ENCODE data around the gene TRPT1. TPM values are rescaled to one million over a fixed set of nuclear protein-coding genes. Genes with fewer than 3 reads are reported as not detected.

TRPT1 gene
- total and polyA plus RNA-seq, 12 donors: 17.9 to 205 (median 59.6) TPM

- Histone ChIP-seq H3K4me3 (peak within 1 kb of the TSS in 3 of 4 donors; percentile 28 to 94 (median 56)), H3K4me1 (replicated peaks in 1 of 2) (peaks cover 29 to 35% of the 10 kb centered on the region in 2 donors), H3K9me3 (replicated peaks in 1 of 3) (no peaks in the 10 kb centered on the region), H3K27ac (peak within 1 kb of the TSS in 3 of 5 donors; percentile 11 to 77 (median 70)), H3K27me3 (no peaks in the 10 kb centered on the region), H3K36me3 (replicated peaks in 1 of 2) (peaks cover 0 to 18% of the 10 kb centered on the region in 2 donors)
- DNase-seq: peak in 3 of 7 donors; percentile 57 to 73 (median 72)
- intact Hi-C loops (cut with DNase I): no loop called here
- WGBS, 4 donors: 0 to 27% (median 1%) methylated on average over 3 to 75 of the region's 75 CpGs
- TF ChIP-seq POLR2A (IDR thresholded peaks at IDR 0.05) (peak; percentile 36 to 66), CTCF (IDR thresholded peaks at IDR 0.05) (peak; percentile 30 to 83 (median 77))
These were observed 25.2 kb upstream of the TRPT1 start, which contains the start of gene PLCB3 for GRCh38 chr11:64251016-64251752. Gene PLCB3, plus strand, starts transcription at chr11:64251530. Its CDS starts 120 bp downstream, at chr11:64251650.

GRCh38 chr11:64250415-64251015, 24.5 kb upstream of the TRPT1 start:
- 22 to 36% (median 25%) methylated on average over 7 to 13 of the region's 13 CpGs for WGBS, 4 donors
- H3K4me3 ChIP-seq: peak overlapping the region in 1 of 4 donors; percentile 94
- TF ChIP-seq POLR2A (IDR thresholded peaks at IDR 0.05) (no peak), CTCF (IDR thresholded peaks at IDR 0.05) (no peak)
- H3K27ac ChIP-seq: no peak overlapping the region
- H3K27me3 ChIP-seq: no peaks in the 10 kb centered on the region
- H3K9me3 ChIP-seq (replicated peaks in 1 of 3): no peaks in the 10 kb centered on the region
- peaks cover 33 to 41% of the 10 kb centered on the region in 2 donors for H3K4me1 ChIP-seq (replicated peaks in 1 of 2)
- peak in 1 of 7 donors; percentile 18 for DNase-seq
- H3K36me3 ChIP-seq (replicated peaks in 1 of 2): peaks cover 0 to 11% of the 10 kb centered on the region in 2 donors
- intact Hi-C loops (cut with DNase I): no loop called here

- WGBS, 4 donors: 83 to 95% (median 87%) methylated on average over 4 to 8 of the region's 8 CpGs
- Histone ChIP-seq H3K9me3 (replicated peaks in 1 of 3) (no peaks in the 10 kb centered on the region), H3K27ac (no peak overlapping the region), H3K36me3 (replicated peaks in 1 of 2) (peaks cover 0 to 4% of the 10 kb centered on the region in 2 donors), H3K4me3 (no peak overlapping the region), H3K27me3 (no peaks in the 10 kb centered on the region), H3K4me1 (replicated peaks in 1 of 2) (peaks cover 40 to 48% of the 10 kb centered on the region in 2 donors)
- intact Hi-C loops (cut with DNase I): no loop called here
- DNase-seq: no peak
- no peak for TF ChIP-seq POLR2A (IDR thresholded peaks at IDR 0.05)
- TF ChIP-seq CTCF (IDR thresholded peaks at IDR 0.05): no peak
These were observed 23.8 kb upstream of the TRPT1 start for GRCh38 chr11:64249563-64250414.

DNA sequence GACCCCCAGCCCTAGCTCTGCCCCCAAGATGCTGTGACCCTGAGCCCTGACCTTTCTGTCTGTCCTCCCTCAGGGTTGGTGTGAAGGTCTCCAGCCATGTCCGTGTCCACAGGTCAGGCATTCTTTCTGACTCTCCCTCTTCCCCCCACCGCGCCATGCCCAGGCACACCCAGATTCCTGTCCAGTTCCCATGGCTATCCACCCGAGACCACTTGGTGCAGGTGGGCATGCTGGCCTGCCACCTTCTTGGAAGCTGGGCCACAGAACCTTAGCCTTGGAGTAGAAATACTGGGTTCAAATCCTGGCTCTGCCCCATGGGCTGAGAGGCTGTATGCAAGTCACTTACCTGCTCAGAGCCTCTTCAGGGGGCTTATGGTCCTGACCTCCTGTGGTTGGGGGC, 23.1 kb upstream of the TRPT1 start:
- intact Hi-C loops (cut with DNase I): no loop called here
- H3K36me3 ChIP-seq (replicated peaks in 1 of 2): peaks cover 0 to 4% of the 10 kb centered on the region in 2 donors
- no peak for TF ChIP-seq CTCF (IDR thresholded peaks at IDR 0.05)
- TF ChIP-seq POLR2A (IDR thresholded peaks at IDR 0.05): no peak
- no peak overlapping the region for H3K4me3 ChIP-seq
- WGBS, 4 donors: 60 to 90% (median 86%) methylated on average over 1 to 4 of the region's 4 CpGs
- no peaks in the 10 kb centered on the region for H3K9me3 ChIP-seq (replicated peaks in 1 of 3)
- H3K27me3 ChIP-seq: no peaks in the 10 kb centered on the region
- no peak overlapping the region for H3K27ac ChIP-seq
- H3K4me1 ChIP-seq (replicated peaks in 1 of 2): peaks cover 40 to 49% of the 10 kb centered on the region in 2 donors
- DNase-seq: no peak
